Muscle of back (tissue), 13 donors: ENCODE data around the gene CASP12. TPM values are rescaled to one million over a fixed set of nuclear protein-coding genes. Genes with fewer than 3 reads are reported as not detected.
"Not testable (repeated sequence)": the region's sequence is repeated elsewhere in the genome, so short reads cannot be mapped to it uniquely, and the experiment has no call there.

Experiments
- DNase-seq, 3 donors: peaks; one replicate each; pipeline versions ENCODE4 v3.0.0 to v3.0.0-alpha.2; 2013
- long read RNA-seq, 9 donors: transcript quantifications; one replicate each; lab custom pipeline, GENCODE V29; 2026
- polyA plus RNA-seq, 10 donors: library from polyadenylated mRNA; unstranded; fragments of 120-200 nt; gene quantifications; one replicate each; pipeline ENCODE4 v1.2.1, GENCODE V29; 2013; ENCODE audit not compliant: insufficient read length in 10 of 10

The CASP12 gene
- polyA plus RNA-seq = under 1 TPM in 9 of 10 donors, not detected in 1; 0.16 to 0.62 (median 0.37) TPM
- long read RNA-seq, donor 1 = 0 reads
- long read RNA-seq, donor 2 = 0 reads
- long read RNA-seq, donor 3 = 0 reads
- long read RNA-seq, donor 4 = 0 reads
- long read RNA-seq, donor 5 = 0 reads
- long read RNA-seq, donor 6 = 0 reads
- long read RNA-seq, donor 7 = 0 reads
- long read RNA-seq, donor 8 = 0 reads
- long read RNA-seq, donor 9 = 0 reads

DNA sequence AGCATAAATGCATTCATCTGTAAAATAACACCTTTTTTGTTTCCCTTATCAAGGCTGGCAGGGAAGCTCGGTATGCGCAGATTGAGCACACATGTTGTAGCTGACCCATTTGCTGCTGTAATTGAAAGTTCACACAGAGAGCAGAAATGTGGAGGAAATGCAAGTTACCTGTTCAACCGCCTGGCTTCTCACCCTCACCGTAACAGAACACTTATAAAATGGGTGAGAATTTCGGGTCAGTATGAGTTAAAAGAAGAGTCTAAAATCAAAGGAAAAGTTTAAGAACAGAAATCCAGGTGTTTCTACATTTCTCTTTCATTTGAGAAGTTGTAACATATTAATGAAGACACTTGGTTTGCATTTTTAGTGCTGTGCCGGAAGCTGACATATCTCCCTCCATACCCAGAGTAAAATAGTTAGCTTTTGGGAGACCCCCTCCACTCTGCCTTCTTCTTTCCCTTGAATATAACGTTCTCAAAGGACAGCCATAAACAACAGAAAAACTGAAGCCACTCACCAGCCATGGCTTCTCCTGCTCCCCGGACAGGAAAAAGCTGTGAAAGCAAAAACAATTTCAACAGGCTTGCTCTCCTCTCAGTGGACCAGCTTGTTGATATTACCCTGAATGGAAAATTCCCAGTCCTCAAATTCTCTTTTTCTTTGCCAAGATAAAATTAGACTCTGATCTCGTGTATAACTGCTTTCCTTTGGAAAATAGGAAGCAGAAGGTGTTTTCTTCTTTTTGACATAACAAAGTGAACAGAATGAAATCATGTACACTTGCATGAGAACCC lies at the start of gene CASP12:
Gene CASP12, minus strand, starts transcription at position 570 of the 794 bp plus-strand sequence.
- DNase-seq = peak in 1 of 3 donors; percentile 59

DNA sequence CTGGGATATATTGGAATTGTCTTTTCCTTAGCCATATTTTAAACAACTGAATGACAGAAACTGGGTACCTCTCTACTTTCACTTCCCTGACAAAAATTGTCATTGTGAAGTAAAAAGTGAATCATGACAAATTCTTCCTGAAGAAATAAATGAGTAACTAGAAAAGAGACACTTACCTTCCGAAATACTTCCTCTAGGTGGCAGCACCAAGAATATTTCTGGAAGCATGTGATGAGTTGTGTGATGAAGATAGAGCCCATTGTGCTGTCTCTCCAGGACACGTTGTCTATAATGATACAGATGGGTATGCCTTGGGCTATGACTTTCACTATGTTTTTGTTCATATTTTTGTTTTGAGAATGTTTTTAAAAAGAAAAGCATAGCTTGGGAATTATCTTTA lies 48.6 kb upstream of the CASP12 start:
- DNase-seq = peak; percentile 16 to 35 (median 30)

DNA sequence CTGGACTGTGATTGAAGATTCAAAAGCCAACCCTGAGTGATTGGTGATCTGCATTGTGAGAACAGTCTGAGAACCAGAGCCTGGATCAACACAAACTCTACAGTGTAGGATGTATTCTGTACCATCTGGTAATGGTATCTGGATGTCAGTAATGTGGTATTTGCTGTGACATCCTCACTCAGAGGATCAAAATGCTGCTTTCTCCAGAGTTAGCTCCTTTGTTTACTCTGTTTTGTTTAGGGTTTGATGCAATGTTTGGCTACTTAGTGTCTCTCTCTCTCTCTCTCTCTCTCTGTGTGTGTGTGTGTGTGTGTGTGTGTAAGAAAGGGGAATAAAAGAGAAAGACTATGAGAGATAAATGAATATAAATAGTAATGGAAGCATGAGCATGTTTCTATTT lies 45.8 kb upstream of the CASP12 start:
- DNase-seq = no peak

DNA sequence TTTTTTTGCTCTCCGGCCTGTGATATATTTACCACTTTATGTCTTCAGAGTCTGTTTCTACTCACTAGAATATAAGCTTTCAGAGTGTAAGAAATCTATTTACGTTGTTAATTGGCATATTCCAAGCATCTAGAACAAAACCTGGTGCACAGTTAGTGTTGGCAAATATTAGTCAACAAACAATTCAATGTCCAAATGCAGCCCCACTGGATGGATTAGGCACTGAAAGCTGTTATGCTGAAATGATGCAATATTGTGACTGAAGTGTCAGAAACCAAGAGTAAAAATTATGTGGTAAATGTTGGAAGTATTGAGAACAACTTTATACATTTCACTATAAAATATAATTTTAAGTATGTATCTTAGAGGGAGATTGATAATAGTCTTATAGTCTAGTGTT lies 45.3 kb upstream of the CASP12 start:
- DNase-seq = no peak

DNA sequence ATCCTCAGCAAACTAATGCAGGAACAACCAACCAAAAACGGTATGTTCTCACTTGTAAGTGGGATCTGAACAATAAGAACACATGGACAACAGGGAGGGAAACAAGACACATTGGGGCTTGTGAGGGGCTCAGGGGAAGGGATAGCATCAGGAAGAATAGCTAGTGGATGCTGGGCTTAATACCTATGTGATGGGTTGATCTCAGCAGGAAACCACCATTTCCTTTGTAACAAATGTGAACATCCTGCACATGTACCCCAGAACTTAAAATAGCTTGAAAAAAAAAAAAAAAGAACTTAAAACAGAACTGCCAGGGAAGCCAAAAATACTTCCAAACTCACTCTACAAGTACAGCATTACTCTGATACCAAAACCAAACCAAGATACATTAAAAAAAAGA lies 36.3 kb upstream of the CASP12 start:
- DNase-seq = no peak

DNA sequence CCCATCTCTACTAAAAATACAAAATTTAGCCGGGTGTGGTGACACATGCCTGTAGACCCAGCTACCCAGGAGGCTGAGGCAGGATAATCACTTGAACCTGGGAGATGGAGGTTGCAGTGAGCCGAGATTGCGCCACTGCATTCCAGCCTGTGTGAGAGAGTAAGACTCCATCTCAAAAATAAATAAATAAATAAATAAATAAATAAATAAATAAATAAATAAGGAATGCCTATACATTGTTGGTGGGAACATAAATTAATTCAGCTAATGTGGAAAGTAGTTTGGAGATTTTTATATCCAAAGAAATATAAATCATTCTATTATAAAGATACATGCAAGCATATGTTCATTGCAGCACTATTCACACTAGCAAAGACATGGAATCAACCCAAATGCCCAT lies 35.8 kb upstream of the CASP12 start:
- not testable (repeated sequence) for DNase-seq

DNA sequence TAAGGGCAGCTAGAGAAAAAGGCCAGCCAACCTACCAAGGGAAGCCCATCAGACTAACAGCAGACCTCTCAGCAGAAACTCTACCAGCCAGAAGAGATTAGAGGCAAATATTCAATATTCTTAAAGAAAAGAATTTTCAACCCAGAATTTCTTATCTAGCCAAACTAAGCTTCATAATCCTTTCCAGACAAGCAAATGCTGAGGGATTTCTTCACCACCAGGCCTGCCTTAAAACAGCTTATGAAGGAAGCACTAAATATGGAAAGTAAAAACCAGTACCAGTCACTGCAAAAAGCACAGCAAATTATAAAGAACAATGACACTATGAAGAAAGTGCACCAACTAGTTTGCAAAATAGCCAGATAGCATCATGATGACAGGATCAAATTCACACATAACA lies 30.6 kb upstream of the CASP12 start:
- DNase-seq = no peak

DNA sequence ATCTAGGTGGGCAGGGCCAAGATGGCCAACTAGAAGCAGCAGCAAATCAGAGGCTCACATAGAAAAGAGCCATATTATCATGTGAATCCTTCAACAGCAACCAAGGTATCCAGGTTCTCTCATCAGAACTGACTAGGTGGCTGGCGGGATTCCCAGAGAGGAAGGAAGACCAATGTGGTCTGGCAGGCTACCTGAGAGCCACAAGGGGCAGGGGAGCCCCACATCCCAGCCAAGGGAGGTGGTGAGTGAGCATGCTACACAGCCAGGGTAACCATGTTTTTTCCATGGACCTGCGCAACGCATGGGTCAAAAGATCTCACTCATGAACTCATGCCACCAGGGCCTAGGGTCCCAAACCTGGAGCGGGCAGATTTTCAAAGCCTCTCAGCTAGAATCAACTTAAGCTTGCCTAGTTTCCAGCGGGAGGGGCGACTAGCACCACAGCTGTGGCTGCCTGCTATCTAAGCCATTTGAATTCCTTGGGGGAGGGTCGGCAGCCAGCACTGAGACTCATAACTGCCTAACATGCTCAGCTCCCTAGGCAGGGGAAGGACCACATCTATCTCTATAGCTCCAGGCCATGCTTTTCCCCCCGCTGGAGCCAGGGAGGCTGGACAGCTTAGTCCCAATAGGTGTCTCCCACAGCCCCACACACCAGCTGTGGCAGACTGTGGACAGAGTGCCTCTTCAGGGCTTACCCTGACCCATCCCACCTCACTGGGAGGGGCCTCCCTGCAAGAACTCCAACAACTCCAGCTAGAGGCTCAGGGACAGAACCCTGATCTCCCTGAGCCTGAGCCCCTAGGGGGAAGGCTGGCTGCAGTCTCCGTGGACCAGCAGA lies 28.7 kb upstream of the CASP12 start:
- no peak for DNase-seq

DNA sequence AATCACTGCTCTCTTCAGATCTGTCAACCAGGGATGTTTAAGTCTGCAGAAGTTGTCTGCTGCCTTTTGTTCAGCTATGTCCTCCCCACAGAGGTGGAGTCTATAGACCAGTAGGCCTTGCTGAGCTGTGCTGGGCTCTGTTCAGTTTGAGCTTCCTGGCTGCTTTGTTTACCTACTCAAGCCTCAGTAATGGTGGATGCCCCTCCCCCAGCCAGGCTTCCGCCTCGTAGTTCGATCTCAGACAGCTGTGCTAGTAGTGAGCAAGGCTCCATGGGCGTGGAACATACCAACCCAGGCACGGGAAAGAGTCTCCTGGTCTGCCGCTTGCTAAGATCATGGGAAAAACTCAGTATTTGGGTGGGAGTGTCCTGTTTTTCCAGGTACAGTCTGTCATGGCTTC lies 27.6 kb upstream of the CASP12 start:
- no peak for DNase-seq

DNA sequence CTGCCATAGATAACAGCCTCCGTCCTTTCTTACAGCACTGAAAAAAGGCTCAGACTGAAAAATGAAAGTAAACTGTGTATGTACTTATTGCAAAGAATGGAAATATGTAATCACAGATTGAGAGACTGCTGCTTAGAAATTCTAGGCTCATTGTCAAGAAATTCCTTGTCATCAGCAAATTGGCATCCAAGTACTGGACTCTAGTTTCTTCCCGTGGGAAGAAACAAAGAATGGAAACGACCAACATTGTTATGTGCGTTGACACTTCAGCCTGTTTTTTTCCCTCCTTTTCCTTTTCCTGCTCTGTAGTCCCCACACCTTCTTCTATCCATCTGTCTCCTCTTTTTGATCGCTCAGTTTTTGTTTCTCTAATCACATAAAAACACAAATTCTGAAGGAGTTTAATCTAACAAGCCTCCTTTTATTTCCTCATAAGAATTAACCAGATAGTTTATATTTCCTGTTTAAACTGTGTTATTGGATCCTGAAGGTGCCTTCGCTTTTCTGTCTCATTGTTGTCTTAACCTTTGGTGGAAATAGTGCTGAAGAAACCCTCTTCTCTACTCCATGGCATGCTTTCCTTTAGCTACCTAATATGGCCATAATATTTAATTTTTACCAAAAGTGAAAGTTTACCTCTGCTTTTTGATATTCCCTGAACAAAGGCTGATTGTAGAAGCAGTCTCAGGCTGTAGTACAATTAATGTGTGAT lies 20.0 kb upstream of the CASP12 start:
- DNase-seq = peak; percentile 76 to 90 (median 79)

DNA sequence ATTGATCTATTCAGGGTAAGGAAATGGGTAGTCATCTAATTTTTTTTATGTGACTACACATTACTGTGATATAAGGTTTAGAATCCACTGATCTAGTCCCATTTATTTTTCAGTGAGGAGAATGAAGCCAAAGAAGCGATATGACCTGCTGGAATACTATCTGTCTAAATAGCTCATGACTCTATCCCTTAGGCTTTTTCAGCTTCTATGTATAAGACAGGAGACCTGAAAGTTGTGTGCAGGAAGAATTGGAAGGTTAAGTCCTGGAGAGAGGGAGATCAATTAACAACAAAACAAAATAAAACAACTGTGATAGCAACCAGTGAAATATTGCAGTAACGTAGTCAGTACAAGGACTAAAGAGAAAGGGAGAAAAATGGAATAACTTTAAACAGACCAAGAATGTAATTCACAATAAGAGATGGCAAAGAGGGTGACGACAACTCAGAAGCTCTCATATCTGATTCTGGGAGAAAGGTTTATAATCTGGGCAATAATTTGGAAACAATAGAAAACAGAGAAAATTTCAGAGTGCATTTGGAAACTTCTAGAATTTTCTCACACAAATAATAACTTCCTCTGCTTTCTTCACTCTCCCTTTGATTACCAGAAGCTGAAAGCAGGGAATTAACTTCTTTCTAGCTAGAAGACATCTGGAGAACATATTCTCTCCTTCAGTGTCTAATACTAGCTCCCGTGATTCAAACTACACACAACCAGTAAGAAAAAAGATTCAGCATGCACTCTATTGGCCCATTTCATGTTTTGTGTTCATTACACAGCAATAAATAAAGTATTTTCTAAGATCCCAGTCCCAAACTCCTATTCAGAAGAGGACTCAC lies 19.2 kb upstream of the CASP12 start:
- peak in 1 of 3 donors; percentile 69 for DNase-seq

DNA sequence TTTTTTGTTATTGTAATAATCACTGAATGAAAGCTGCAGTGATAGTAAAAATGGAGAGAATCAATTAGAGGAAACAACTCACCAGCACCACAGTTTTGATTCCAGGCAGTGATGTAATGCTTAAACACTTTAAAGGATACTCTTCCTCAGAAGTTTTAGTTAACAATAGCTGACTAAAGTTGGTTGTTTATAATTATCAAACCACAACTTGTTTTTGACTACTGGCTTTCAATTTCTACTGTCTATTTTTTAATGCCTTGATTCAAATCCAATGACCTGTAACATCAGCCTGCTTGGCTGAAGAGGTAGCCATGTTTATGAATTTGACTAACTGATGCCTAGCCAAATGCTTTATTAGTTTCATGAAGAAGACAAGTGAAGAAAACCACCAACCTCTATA lies 18.2 kb upstream of the CASP12 start:
- peak in 1 of 3 donors; percentile 63 for DNase-seq

DNA sequence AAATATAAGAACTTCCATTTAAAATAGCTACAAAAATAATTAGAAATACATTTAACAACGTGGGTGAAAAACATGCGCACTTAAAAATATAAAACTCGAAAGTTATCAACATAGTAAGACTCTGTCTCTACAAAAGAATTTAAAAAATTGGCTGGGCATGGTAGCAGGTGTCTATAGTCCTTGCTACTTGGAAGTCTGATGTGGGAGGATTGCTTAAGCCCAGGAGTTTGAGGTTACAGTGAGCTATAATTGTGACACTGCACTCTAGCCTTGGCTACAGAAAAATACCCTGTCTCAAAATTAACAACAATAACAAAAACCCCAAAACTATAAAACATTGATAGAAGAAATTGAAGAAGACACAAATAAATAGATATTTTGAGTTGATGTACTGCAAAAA lies 13.8 kb upstream of the CASP12 start:
- DNase-seq = no peak

DNA sequence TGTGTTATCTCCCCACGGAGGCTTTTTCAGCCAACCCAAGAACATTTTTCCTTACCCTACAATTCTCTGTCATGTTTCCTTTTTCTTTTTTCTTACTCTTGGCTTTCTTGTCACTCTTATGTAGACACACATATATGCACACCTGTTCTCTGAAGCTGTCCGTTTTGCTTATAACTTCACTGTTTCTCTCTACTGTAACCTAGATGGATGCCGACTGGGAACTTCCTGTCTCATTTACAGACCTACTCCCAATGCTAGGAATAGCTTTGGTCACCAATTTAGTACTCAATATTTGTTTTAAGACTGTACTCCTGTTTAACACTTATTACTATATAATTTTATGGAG lies 9.9 kb upstream of the CASP12 start:
- no peak for DNase-seq

DNA sequence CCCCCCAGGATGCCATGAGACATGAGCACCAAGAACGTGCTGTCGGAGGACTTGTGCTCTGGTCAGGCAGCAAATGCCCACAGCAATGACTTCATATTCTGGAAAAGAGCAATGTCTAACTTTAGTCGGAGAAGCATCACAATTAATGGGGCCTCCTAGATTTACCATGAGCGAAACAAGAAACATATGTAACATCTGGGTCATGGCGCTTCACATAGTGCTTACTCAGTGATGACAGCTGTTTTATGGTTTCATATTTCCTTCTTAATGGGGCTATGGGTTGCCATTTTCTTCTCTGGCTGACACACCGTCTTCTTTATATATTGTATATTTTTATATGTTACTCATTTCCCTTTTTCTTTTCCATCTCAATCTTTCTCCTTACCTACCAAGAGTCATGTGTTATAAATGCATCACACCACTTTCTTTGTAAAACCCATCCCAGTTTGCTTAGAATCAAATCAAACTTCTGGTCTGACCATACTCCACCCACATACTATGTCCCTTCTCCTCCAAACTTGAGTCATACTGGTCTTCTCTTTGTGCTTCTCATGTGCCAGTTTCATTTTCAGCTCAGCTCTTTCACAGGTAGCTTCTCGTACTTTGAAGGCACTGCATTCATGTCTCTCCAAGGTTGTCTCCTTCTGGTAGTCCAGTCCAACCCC lies 9.4 kb upstream of the CASP12 start:
- DNase-seq = peak in 1 of 3 donors; percentile 30

DNA sequence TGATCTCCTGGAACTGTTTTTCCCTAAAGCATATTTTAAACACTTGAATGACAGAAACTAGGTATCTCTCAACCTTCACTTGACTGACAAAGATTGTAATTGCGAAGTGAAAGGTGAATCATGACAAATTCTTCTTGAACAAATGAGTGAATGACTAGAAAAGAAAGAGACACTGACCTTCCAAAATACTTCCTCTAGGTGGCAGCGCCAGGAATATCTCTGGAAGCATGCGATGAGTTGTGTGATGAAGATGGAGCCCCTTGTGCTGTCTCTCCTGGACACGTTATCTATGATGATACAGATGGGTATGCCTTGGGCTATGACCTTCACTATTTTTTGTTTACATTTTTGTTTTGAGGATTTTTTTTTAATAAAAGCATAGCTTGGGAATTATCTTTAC lies 7.0 kb upstream of the CASP12 start:
- DNase-seq = no peak

DNA sequence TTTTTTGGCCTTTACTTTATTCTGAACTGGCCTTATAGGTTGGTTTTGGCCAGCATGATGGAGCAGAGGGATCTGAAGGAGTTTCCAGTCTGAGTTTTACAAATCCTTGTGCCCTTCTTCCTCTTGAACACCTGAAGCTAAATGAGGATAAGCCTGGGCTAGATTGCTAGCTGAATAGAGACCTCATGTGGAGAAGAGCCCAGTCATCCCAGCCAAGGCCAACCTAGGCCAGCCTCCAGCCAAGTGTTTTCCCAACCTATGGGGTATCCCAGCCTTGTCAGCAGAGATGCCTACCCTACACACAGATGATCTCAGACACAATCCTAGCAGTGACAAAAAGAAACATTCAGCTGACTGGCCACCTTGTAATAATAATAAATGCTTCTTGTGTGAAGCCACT lies 966 bp upstream of the CASP12 start:
- no peak for DNase-seq

DNA sequence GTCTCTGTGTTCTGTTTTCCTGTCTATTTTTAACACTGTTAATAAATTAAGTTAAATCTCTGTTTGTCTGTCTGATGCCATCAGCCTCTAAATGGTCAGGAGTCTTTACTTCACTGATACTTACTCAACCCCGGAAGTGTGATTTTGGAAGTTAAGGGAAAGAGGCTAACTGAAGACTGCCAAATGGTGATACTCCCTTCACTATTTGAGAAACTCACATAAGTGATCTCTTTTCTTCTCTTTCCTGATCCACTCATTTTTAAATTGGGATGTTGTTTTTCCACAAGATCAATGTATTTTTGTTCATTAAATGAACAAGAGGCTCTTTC lies 389 bp upstream of the CASP12 start:
- DNase-seq = no peak

DNA sequence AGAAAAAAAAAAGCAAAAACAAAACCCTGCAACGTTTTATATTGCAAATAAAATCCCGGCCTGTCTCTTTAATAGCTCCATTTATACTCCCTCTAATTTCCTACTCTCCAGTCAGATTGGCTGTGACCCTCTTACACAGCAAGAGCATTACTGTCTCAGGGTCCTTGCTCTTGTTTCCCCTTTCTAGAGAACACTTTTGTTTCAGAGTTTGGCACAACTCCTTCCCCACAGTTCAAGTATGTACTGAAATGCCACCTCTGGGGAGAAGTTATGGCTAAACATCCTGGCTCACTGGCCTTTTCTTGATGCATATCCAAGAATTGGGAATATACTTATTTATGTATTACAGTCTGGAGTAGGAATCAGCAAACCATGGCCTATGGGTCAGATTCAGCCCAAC lies 2.6 kb downstream of the CASP12 start:
- peak; percentile 26 to 85 (median 62) for DNase-seq

DNA sequence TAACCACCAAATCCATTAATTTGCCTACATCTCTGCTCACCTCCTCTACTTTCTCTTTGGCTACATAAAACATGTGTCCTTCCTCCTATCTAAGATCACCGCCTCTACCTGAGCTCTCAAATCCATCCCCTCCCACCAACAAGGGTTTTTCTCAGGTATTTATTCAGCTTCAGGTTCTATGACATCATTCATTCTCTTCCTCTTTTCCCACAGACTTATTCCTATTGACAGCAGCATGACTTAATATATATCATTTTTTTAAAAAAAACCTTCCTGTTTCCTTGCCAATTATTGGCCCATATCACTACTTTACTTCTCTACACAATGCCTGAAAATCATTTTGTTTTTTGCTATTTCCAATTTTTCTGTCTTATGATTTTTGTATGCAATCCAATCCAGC lies 4.4 kb downstream of the CASP12 start:
- DNase-seq = no peak
